Breast epithelium (tissue), 3 donors: ENCODE results near the gene PPP1R1C.

Experiments
- CTCF ChIP-seq, 3 donors: fragments of 450-650 bp; IDR thresholded peaks; one replicate each; pipeline ENCODE4 v1.5.1; 2016 to 2017; ENCODE audit warnings: antibody characterized with exemption in 3 of 3, mild to moderate bottlenecking in 3 of 3, moderate library complexity in 3 of 3
- POLR2AphosphoS5 ChIP-seq, 3 donors: sonication (generic); formaldehyde crosslinking; IDR thresholded peaks; one replicate each; pipeline ENCODE4 v1.6.1; 2017; ENCODE audit warnings: antibody characterized with exemption in 3 of 3

GRCh38 chr2:181984060-181984459, 1.6 kb upstream of the PPP1R1C start:
- TF ChIP-seq CTCF (IDR thresholded peaks at IDR 0.05) (no peak), POLR2AphosphoS5 (IDR thresholded peaks at IDR 0.05) (no peak)
